PC-9 (cell line): ENCODE data around the gene MGLL. TPM values are rescaled to one million over a fixed set of nuclear protein-coding genes. Genes with fewer than 3 reads are reported as not detected.

Experiments
- BruUV-seq: library from RNA; stranded (reverse); fragments of 400-500 nt; replicated peaks from 2 replicates; lab custom pipeline; 2021; lab: Mats Ljungman, UMichigan
- CTCF ChIA-PET: fragments of 300-600 bp; sonication (Branson Sonifier 250); formaldehyde crosslinking; loops from one replicate; lab custom pipeline; 2022; ENCODE audit warnings: antibody characterized with exemption; lab: Charles Lee
- POLR2A ChIA-PET: fragments of 300-600 bp; sonication (Branson Sonifier 250); formaldehyde crosslinking; loops from one replicate; lab custom pipeline; 2022; ENCODE audit warnings: antibody characterized with exemption; ENCODE audit not compliant: unreplicated experiment; lab: Charles Lee
- DNase-seq, 2 experiments: peaks; one replicate each; pipeline versions ENCODE4 v3.0.0 to v3.0.0-alpha.2; 2015 to 2022; ENCODE audit warnings: mixed read lengths in 1 of 2
- H2AFZ ChIP-seq: fragments of 200-600 bp; sonication (generic); 2 replicates; pipeline ENCODE4 v1.8.1; 2017; ENCODE audit warnings: antibody characterized with exemption
- H3F3A ChIP-seq: fragments of 200-600 bp; sonication (generic); 2 replicates; pipeline ENCODE4 v1.8.1; 2017; ENCODE audit warnings: antibody characterized with exemption, mild to moderate bottlenecking, low read depth; ENCODE audit not compliant: insufficient read depth
- H3K27ac ChIP-seq: fragments of 200-600 bp; sonication (generic); 2 replicates; pipeline ENCODE4 v1.6.1; 2016; ENCODE audit warnings: mixed run types
- H3K27me3 ChIP-seq: fragments of 200-600 bp; sonication (generic); 2 replicates; pipeline ENCODE4 v1.6.1; 2016; ENCODE audit warnings: low read depth, mixed run types; ENCODE audit not compliant: insufficient read depth
- H3K36me3 ChIP-seq: fragments of 200-600 bp; sonication (generic); 2 replicates; pipeline ENCODE4 v1.6.1; 2016; ENCODE audit warnings: low read depth, mixed run types
- H3K4me1 ChIP-seq: fragments of 200-600 bp; sonication (generic); replicated peaks from 2 replicates; pipeline ENCODE4 v1.6.1; 2016; ENCODE audit warnings: mixed run types; ENCODE audit not compliant: insufficient read depth
- H3K4me2 ChIP-seq: fragments of 200-600 bp; sonication (generic); 2 replicates; pipeline ENCODE4 v1.6.1; 2017; ENCODE audit warnings: mixed run types
- H3K4me3 ChIP-seq: fragments of 200-600 bp; sonication (generic); 2 replicates; pipeline ENCODE4 v1.6.1; 2016; ENCODE audit warnings: mixed run types
- H3K79me2 ChIP-seq: fragments of 200-600 bp; sonication (generic); 2 replicates; pipeline ENCODE4 v1.6.1; 2017; ENCODE audit warnings: low read depth, mixed run types
- H3K9me2 ChIP-seq: fragments of 200-600 bp; sonication (generic); 2 replicates; pipeline ENCODE4 v1.8.1; 2017; ENCODE audit warnings: mild to moderate bottlenecking; ENCODE audit not compliant: insufficient read depth
- H3K9me3 ChIP-seq: fragments of 200-600 bp; sonication (generic); 2 replicates; pipeline ENCODE4 v1.8.1; 2016; ENCODE audit warnings: low read depth; ENCODE audit not compliant: insufficient read depth
- H4K20me1 ChIP-seq: fragments of 200-600 bp; sonication (generic); 2 replicates; pipeline ENCODE4 v1.8.1; 2017; ENCODE audit not compliant: insufficient read depth
- CTCF ChIP-seq: fragments of 200-600 bp; sonication (generic); conservative IDR thresholded peaks from 2 replicates; pipeline ENCODE4 v1.6.1; 2017; ENCODE audit warnings: mixed run types, antibody characterized with exemption, mild to moderate bottlenecking, moderate library complexity
- EZH2 ChIP-seq: fragments of 200-600 bp; sonication (generic); IDR thresholded peaks from 2 replicates; pipeline ENCODE4 v1.8.0; 2017; ENCODE audit warnings: antibody characterized with exemption, low read depth
- intact Hi-C: fragments of 100-400 bp; cut with micrococcal nuclease; formaldehyde crosslinking; loops from one replicate; pipeline ENCODE4 v1.10.0; 2022; ENCODE audit not compliant: unreplicated experiment
- total RNA-seq: library from RNA; stranded (reverse); gene quantifications from 2 replicates; pipeline ENCODE4 v1.2.3, GENCODE V29; 2021

Gene MGLL
- total RNA-seq, 1 experiment from 2014 or later: 30.7 TPM

- POLR2A ChIA-PET: no interaction called here
- Histone ChIP-seq H3K36me3 (no peaks in the 10 kb centered on the region), H3K9me3 (no peaks in the 10 kb centered on the region), H3K4me3 (no peak overlapping the region), H3K27me3 (no peaks in the 10 kb centered on the region), H3F3A (peaks cover 23% of the 10 kb centered on the region), H3K9me2 (no peaks in the 10 kb centered on the region), H3K4me1 (peaks cover 30% of the 10 kb centered on the region), H4K20me1 (no peaks in the 10 kb centered on the region), H3K79me2 (no peaks in the 10 kb centered on the region), H2AFZ (no peak overlapping the region), H3K4me2 (no peak overlapping the region), H3K27ac (no peak overlapping the region)
- CTCF ChIA-PET: no interaction called here
- DNase-seq: no peak
- no TSS peak for BruUV-seq
- TF ChIP-seq CTCF: no peak
- TF ChIP-seq EZH2: no peak
- intact Hi-C loops: no loop called here
Measured at GRCh38 chr3:127788451-127788909, 33.8 kb downstream of the MGLL start.

- Histone ChIP-seq H3K36me3 (no peaks in the 10 kb centered on the region), H3K79me2 (no peaks in the 10 kb centered on the region), H3K9me2 (no peaks in the 10 kb centered on the region), H3K4me1 (peaks cover 24% of the 10 kb centered on the region), H3K9me3 (no peaks in the 10 kb centered on the region), H3K27ac (no peak overlapping the region), H3K4me2 (no peak overlapping the region), H3K4me3 (no peak overlapping the region), H2AFZ (no peak overlapping the region), H3K27me3 (no peaks in the 10 kb centered on the region), H3F3A (peaks cover 23% of the 10 kb centered on the region), H4K20me1 (no peaks in the 10 kb centered on the region)
- no peak for DNase-seq
- no TSS peak for BruUV-seq
- POLR2A ChIA-PET: no interaction called here
- intact Hi-C loops: no loop called here
- TF ChIP-seq EZH2 (no peak), CTCF (no peak)
- CTCF ChIA-PET: no interaction called here
Measured at GRCh38 chr3:127787571-127788365, 34.5 kb downstream of the MGLL start.

DNA sequence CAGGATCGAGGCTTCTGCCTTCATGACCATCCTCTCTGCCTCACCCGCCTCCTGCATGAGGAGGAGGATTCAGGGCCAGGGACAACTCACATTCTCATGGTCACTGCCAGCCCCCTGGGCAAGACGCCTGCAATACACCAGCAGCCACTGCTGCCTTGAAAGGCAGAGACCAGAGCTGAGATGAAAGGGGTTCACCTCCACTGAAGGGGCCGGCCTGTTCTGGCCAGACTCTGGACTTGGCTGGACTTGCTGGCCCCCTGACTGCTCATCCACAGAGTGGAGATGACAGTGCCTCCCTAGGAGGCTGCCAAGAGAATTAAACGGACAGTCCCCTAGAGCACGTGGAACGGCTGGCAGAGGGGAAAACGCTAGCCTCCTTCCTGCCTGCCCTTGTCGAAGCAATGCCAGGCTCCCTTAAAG lies 35.2 kb downstream of the MGLL start:
- H3K9me2 ChIP-seq: no peaks in the 10 kb centered on the region
- CTCF ChIA-PET: no interaction called here
- BruUV-seq: no TSS peak
- peaks cover 18% of the 10 kb centered on the region for H3K4me1 ChIP-seq
- DNase-seq: no peak
- POLR2A ChIA-PET: no interaction called here
- H3F3A ChIP-seq: peaks cover 16% of the 10 kb centered on the region
- H4K20me1 ChIP-seq: no peaks in the 10 kb centered on the region
- no peak overlapping the region for H3K27ac ChIP-seq
- no peak overlapping the region for H2AFZ ChIP-seq
- no peaks in the 10 kb centered on the region for H3K27me3 ChIP-seq
- TF ChIP-seq CTCF (no peak), EZH2 (no peak)
- H3K79me2 ChIP-seq: no peaks in the 10 kb centered on the region
- H3K4me2 ChIP-seq: no peak overlapping the region
- intact Hi-C loops: no loop called here
- H3K36me3 ChIP-seq: no peaks in the 10 kb centered on the region
- no peak overlapping the region for H3K4me3 ChIP-seq
- no peaks in the 10 kb centered on the region for H3K9me3 ChIP-seq
